Fibroblast of villous mesenchyme (primary cell): Measurements from ENCODE around the gene DBP. TPM values are rescaled to one million over a fixed set of nuclear protein-coding genes. Genes with fewer than 3 reads are reported as not detected.
A peak's percentile ranks its signal among the peaks of the same experiment; 100 is the strongest.

Experiments used
- DNase-seq: peaks from one replicate; pipeline ENCODE4 v3.0.0-alpha.2; 2010; ENCODE audit warnings: low read depth
- H3K4me3 ChIP-seq: 2 replicates; pipeline ENCODE4 v1.5.1; 2011; ENCODE audit warnings: low read depth, mild to moderate bottlenecking, low read length
- total RNA-seq: library from RNA; depleted of rRNA; stranded (reverse); fragments of >200 nt; gene quantifications from 2 replicates; pipeline ENCODE4 v1.2.3, GENCODE V29; 2012
- TF ChIP-seq, protein P1 (sequence below): IDR thresholded peaks from 2 replicates; pipeline ENCODE4 v1.5.1; 2012; ENCODE audit warnings: low read depth, mild to moderate bottlenecking, low read length; ENCODE audit not compliant: insufficient read depth

DBP gene
- total RNA-seq, 1 donor = 6.9 TPM

DNA sequence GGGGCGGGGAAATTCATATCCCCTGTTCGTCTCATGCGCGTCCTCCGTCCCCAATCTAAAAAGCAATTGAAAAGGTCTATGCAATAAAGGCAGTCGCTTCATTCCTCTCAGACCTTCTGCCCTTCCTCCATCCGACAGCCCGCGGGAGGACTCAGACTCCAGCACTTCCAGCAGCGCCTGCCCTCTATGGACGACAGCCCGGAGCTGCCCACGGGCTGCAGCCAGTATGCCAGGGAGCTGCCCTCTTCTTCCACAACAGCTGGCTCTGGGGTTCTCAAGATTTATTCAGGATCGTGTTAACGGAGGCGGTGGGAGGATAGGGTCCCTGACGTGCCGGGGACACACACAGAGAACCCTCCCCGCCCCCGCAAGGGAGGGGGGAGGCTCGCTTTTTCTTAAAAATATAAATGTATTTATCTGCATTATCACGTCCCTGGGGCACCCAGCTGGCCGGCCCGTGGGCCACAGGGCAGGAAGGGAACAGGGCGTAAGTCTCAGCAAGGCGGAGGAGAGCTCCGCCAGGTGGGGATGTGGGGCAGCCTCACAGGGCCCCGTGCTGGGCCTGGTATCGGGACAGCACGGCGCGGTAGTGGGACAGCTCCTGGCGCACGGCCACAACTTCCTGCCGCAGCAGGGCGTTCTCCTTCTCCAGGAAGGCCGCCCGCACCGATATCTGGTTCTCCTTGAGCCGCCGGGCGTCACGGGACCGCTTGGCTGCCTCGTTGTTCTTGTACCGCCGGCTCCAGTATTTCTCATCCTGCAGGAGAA lies 6.7 kb downstream of the DBP start:
- TF ChIP-seq, protein P1, sequence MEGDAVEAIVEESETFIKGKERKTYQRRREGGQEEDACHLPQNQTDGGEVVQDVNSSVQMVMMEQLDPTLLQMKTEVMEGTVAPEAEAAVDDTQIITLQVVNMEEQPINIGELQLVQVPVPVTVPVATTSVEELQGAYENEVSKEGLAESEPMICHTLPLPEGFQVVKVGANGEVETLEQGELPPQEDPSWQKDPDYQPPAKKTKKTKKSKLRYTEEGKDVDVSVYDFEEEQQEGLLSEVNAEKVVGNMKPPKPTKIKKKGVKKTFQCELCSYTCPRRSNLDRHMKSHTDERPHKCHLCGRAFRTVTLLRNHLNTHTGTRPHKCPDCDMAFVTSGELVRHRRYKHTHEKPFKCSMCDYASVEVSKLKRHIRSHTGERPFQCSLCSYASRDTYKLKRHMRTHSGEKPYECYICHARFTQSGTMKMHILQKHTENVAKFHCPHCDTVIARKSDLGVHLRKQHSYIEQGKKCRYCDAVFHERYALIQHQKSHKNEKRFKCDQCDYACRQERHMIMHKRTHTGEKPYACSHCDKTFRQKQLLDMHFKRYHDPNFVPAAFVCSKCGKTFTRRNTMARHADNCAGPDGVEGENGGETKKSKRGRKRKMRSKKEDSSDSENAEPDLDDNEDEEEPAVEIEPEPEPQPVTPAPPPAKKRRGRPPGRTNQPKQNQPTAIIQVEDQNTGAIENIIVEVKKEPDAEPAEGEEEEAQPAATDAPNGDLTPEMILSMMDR = peak; percentile 7
- peak; percentile 75 for DNase-seq
- H3K4me3 ChIP-seq = no peak overlapping the region

DNA sequence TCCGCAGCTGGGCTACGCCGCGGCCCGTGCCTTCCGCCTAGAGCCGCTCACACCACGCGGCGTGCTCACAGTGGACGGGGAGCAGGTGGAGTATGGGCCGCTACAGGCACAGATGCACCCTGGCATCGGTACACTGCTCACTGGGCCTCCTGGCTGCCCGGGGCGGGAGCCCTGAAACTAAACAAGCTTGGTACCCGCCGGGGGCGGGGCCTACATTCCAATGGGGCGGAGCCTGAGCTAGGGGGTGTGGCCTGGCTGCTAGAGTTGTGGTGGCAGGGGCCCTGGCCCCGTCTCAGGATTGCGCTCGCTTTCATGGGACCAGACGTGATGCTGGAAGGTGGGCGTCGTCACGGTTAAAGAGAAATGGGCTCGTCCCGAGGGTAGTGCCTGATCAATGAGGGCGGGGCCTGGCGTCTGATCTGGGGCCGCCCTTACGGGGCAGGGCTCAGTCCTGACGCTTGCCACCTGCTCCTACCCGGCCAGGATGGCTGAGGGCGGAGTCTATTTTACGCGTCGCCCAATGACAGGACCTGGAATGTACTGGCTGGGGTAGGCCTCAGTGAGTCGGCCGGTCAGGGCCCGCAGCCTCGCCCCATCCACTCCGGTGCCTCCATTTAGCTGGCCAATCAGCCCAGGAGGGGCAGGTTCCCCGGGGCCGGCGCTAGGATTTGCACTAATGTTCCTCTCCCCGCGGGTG lies 7.4 kb downstream of the DBP start:
- TF ChIP-seq, protein P1 = no peak
- H3K4me3 ChIP-seq = no peak overlapping the region
- peak; percentile 58 for DNase-seq

DNA sequence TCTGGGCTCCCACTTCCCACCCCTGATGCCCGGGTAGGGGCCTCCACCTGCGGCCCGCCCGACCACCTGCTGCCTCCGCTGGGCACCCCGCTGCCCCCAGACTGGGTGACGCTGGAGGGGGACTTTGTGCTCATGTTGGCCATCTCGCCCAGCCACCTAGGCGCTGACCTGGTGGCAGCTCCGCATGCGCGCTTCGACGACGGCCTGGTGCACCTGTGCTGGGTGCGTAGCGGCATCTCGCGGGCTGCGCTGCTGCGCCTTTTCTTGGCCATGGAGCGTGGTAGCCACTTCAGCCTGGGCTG lies 7.9 kb downstream of the DBP start:
- TF ChIP-seq, protein P1 = no peak
- no peak for DNase-seq
- H3K4me3 ChIP-seq = no peak overlapping the region

DNA sequence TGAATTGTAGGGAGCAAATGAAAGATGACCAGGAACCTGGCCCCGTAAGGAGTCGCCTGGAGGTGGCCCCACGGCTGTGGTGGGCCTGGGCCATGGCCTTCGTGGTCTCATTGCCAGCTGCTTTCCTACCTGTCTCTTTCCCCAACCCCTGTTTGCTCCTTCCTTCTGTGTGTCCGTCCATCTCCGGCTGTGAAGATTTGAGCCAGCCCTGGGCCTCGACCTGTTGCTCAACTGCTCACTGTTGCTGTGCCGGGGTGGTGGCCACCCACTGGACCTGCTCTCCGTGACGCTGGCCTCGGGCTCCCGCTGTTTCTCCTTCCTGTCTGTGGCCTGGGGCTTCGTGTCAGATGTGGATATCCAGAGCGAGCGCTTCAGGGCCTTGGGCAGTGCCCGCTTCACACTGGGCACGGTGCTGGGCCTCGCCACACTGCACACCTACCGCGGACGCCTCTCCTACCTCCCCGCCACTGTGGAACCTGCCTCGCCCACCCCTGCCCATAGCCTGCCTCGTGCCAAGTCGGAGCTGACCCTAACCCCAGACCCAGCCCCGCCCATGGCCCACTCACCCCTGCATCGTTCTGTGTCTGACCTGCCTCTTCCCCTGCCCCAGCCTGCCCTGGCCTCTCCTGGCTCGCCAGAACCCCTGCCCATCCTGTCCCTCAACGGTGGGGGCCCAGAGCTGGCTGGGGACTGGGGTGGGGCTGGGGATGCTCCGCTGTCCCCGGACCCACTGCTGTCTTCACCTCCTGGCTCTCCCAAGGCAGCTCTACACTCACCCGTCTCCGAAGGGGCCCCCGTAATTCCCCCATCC lies 8.5 kb downstream of the DBP start:
- no peak overlapping the region for H3K4me3 ChIP-seq
- DNase-seq = no peak
- TF ChIP-seq, protein P1 = no peak

DNA sequence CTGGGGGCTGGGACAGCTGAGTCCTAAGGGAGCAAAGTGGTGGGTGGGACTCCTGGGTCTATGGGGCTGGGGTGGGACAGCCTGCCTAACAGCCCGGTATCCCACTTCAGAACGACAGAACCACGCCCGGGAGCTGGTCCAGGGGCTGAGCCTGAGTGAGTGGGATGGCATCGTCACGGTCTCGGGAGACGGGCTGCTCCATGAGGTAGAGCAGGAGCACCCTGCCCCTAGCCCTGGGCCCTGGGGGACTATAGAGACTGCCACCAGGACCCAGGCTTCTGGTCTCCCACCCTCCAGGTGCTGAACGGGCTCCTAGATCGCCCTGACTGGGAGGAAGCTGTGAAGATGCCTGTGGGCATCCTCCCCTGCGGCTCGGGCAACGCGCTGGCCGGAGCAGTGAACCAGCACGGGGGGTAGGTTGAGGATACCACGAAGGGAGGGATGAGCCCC lies 9.3 kb downstream of the DBP start:
- H3K4me3 ChIP-seq = no peak overlapping the region
- no peak for DNase-seq
- TF ChIP-seq, protein P1 = no peak

DNA sequence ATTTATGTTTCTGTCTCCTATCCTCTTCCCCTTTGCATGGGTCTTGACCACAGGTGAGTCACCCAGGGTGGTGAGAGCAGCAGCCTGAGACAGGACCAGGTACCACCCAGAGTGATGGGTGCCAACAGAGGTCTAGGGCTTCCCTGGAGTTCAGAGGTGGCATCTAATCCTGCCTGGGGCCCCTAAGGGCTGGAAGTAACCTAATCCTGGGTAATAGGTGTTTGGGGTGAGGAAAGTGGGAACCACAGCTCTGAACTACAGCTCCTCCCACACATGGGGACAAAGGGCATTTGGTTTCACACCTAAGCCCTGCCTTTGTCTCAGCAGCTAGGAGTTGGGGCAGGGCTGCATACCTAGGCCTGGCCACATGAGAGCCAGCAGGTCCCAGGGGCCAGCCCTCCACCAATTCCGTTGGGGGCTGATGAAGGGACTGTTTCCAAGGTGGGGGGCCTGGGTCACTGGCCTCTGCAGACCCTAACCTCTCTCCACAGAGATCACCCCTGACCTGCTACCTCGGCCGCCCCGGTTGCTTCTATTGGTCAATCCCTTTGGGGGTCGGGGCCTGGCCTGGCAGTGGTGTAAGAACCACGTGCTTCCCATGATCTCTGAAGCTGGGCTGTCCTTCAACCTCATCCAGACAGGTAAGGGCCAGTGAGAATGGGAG lies 9.8 kb downstream of the DBP start:
- DNase-seq = no peak
- TF ChIP-seq, protein P1 = no peak
- no peak overlapping the region for H3K4me3 ChIP-seq
